ENCODE measurements around the gene HARBI1. TPM values are rescaled to one million over a fixed set of nuclear protein-coding genes. Genes with fewer than 3 reads are reported as not detected.

Gene HARBI1
- total and polyA plus RNA-seq, 2 of the 8 experiments (the other 6 are each of a cell fraction or from before 2014, with no cell fraction given), result 3.8 to 5.1 TPM

- no peak for TF ChIP-seq CTCF (IDR thresholded peaks at IDR 0.05; ENCODE audit: control extremely low read depth in 1 of 3, insufficient read depth in 1 of 3, low read depth in 1 of 3, low read length in 3 of 3)
- TF ChIP-seq TEAD4 (IDR thresholded peaks at IDR 0.05; ENCODE audit: low read depth, low read length), result no peak
- TF ChIP-seq GABPA (IDR thresholded peaks at IDR 0.05; ENCODE audit: borderline replicate concordance, insufficient read depth, low read length), result no peak
- TF ChIP-seq CHD1 (IDR thresholded peaks at IDR 0.05; ENCODE audit: low read depth, low read length), result no peak
- no peak for TF ChIP-seq SP1 (IDR thresholded peaks at IDR 0.05; ENCODE audit: low read depth, low read length)
- no peak for TF ChIP-seq POLR2AphosphoS5 (IDR thresholded peaks at IDR 0.05; ENCODE audit: low read depth, low read length)
- TF ChIP-seq TAF7 (optimal IDR thresholded peaks at IDR 0.05; ENCODE audit: borderline replicate concordance, low read depth, low read length), result no peak
- no peak for TF ChIP-seq RBBP5 (IDR thresholded peaks at IDR 0.05; ENCODE audit: borderline replicate concordance, low read depth, low read length)
- TF ChIP-seq GTF2F1 (IDR thresholded peaks at IDR 0.05; ENCODE audit: borderline replicate concordance, low read depth, low read length), result no peak
- no peak for TF ChIP-seq SP2 (IDR thresholded peaks at IDR 0.05; ENCODE audit: low read length)
These were observed 1.8 kb upstream of the HARBI1 start (continued) for GRCh38 chr11:46618837-46619236.

Measured in H1 (cell line).